Stimulated activated CD4-positive, alpha-beta T cell treated with anti-CD3 and anti-CD28 coated beads, Interleukin-1b, Interleukin-23, amount 100 ng/mL, for 1 hour (primary cell): Measurements from ENCODE around the gene TBC1D17.
A peak's percentile ranks its signal among the peaks of the same experiment; 100 is the strongest.
"Not testable (repeated sequence)": the region's sequence is repeated elsewhere in the genome, so short reads cannot be mapped to it uniquely, and the experiment has no call there.

ENCODE experiments used
- DNase-seq, 2 donors: peaks; one replicate each; pipeline ENCODE4 v3.0.0-alpha.2; 2020; ENCODE audit warnings: low read depth in 2 of 2

Gene TBC1D17

DNA sequence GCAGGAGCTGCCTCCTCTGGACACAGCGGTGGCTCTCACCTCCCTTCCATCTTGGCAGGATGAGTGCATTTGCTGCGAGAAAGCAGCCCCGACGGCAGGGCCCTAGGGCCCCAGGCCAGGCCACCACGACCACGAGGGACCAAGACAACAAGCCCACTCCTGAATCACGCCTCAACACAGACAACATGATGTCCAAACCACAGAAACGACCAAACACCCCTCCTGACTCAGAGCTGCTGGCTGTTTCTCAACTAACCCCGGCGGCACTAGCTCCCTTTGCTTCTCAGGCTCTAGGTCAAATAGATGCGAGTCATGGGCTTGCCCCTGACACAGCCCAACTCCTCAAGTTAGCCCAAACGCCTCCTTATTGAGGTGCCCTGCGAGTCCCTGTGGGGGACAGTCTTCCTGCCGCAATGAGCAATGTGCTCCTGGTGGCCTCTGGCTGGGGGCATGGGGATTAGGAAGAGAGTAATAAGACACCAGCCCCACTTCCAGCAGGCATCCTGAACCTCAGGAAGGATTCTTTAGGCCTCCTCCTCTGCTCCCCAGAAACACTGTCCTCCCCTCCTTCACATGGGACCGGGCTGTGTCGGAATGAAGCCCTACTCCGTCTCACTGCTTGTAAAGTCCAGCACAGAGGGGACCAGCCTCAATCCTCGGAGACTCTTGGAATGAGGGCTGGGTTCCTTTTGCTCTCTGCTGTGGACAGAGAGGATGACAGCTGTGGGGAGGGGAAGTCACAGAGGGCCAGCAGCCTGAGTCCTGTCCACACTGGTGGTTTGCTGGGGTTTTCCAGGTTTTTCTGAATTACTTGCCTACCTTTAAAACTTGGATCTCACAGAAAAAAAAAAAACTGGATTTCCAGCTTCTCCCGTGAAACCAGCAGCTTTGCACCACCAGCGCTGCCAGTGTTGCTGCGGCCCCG is 44.6 kb downstream of the TBC1D17 start:
- no peak for DNase-seq

- no peak for DNase-seq
Measured at GRCh38 chr19:49923055-49924003, 45.8 kb downstream of the TBC1D17 start.

DNA sequence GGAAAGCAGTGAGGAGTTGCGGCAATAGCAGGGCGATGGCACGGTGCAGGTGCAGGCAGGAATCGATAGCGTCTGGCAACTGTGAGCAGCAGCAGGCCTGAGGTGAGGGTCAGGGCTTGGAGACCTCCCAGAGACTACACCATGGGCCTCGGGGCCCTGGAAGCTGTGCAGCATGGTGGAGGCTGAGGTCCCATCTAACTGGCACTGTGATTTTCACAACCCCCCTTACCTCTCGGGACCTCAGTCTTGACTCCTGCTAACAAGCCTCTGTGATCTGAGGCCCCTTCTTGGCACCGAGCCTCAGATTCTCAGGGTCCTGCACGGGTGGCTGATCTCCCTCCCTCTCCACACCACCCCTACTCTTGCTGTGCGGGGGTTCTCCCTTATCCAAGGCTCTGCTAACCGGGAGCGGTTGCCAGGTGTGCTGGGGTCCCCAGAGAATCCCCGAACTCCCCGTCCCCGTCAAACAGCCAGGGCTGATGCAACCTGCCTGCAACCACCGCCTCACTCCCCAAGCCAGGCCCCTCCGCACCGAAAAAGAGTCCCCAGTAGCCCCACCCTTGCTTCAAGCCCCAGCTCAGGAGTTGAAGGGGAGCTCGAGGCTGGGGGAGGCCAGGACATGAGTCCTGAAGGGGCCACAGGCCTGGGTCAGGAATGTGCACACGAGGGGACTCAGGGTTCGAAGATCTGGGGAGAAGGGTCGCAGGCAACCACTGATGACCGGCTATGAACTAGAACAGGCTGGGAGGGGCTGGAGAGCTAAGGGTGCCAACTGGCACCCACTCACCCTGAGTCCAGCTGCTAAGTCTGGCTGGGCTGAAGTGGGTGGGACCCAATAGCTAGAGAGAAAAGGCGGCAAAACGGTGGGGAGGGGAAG is 46.7 kb downstream of the TBC1D17 start:
- DNase-seq = no peak

DNA sequence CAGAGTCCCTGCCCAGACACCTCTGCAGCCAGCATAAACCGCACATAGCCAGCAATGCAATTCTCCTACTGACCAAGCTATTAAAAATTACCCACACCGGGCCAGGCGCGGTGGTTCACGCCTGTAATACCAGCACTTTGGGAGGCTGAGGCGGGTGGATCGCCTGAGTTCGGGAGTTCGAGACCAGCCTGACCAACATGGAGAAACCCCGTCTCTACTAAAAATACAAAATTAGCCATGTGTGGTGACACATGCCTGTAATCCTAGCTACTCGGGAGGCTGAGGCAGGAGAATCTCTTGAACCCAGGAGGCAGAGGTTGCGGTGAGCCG is 47.3 kb downstream of the TBC1D17 start:
- not testable (repeated sequence) for DNase-seq

- DNase-seq = no peak
Measured at GRCh38 chr19:49925486-49925885, 48.0 kb downstream of the TBC1D17 start.

- DNase-seq = no peak
Measured at GRCh38 chr19:49926515-49926914, 49.0 kb downstream of the TBC1D17 start.

- no peak for DNase-seq
Measured at GRCh38 chr19:49927526-49928264, 50.2 kb downstream of the TBC1D17 start.

- peak; percentile 85 to 91 for DNase-seq
Measured at GRCh38 chr19:49929121-49929610, 51.7 kb downstream of the TBC1D17 start, which contains the start of the genes ATF5 and NUP62. Gene ATF5, plus strand, starts transcription at chr19:49929205. Its CDS starts 1,646 bp downstream, at chr19:49930851. Gene NUP62, minus strand, starts transcription at chr19:49929504. Its CDS starts 19,697 bp downstream, at chr19:49909807.

DNA sequence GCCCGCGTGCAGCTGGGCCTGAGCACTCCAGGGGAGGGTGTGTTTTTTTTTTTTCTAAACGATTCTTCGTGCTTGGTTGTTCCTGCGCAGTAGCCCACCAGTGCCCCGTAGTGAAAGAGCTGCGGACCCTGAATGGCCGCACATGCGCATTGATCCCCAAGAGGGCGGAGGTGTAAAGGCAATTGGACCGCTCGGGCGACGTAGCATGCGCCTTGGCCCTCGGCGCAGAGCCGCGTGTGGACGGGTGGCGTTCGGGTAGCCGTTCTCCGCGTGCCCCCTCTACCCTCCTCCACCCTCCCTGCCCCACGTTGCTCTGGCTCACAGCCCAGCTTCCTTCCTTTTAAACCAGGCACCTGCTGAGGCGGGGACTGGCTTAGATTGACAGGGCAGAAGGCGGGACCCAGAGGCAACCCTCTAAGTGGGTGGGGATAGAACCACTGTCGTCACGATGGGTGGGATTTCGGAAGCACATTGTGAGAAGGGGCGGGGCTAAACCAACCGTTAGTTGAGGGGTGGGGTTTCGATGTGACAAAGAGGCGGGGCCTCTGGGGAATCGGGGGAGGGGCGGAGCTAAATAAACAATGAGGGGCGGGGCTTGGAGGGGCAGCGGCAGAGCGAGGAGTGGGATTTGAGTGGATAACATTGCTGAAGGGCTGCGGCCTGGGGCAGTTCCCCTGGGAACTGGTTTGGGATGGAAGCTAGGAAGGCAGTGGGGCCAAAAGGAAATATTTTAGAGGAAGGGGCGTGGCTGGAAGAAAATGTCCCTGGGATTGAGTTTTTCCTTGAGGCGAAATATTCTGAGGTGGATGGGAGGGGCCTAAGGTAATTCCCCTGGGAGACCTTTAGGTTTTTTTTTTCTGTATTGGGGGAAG is 52.3 kb downstream of the TBC1D17 start:
- peak; percentile 86 to 88 for DNase-seq

DNA sequence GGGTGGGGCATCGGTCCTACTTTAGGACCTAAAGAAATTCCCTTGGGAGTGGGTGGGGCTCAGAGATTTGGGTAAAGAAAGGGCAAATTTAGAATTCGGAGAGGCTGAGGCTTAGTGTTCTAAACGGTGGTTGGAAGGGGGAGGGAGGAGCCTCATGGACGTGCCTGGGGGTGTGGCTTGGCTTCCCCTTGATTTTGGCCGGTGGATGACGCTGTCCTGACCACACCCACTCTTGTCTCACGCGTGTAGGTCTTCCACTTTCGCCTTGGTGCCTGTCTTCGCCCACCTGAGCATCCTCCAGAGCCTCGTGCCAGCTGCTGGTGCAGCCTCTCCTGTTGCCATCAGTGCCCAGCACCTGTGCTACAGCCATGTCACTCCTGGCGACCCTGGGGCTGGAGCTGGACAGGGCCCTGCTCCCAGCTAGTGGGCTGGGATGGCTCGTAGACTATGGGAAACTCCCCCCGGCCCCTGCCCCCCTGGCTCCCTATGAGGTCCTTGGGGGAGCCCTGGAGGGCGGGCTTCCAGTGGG is 53.0 kb downstream of the TBC1D17 start:
- DNase-seq = no peak

DNA sequence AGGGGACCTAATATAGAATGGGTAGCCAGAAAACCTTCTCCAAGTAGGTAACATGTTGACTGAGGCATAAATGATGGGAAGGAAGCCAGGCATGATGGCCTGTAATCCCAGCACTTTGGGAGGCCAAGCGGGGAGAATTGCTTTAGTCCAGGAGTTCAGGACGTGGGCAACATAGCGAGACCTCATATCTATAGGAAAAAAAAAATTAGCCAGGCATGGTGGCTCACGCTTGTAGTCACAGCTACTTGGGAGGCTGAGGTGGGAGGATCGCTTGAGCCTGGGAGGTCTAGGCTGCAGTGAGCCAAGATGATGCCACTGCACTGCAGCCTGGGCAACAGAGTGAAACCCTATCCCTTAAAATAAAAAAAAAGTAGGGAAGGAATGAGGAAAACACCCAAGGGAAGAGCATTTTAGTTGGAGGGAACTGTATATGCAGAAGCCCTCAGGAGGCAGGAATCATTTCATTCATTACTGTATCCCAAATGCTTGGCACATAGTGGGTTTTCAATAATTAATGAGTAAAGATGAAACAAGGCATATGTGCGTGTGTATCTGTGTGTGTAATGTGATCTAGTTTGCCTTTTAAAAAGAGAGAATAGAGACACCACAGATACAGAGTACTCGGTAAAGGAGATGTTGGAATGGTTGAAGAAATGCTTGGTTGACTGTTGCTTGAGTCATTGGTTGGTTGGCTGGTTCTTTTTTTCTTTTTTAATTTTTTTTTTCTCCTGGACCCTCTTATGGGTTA is 54.0 kb downstream of the TBC1D17 start:
- no peak for DNase-seq

DNA sequence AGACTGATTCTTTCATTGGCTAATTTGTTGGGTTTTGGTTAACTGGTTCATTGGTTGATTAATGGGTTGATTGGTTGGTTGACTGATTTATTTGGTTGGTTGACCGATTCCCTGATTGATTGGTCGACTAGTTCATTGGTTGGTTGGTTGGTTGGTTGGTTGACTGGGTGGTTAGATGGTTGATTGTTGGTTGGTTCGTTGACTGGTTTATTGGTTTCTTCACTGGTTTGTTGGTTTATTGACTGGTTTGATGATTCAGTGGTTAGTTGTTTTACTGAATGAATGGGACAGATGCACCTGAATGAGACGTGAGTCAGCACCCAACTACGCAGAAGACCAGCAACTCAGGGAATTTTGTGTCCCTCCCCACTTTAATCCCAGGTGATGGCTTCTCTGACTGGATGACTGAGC is 54.5 kb downstream of the TBC1D17 start:
- no peak for DNase-seq

DNA sequence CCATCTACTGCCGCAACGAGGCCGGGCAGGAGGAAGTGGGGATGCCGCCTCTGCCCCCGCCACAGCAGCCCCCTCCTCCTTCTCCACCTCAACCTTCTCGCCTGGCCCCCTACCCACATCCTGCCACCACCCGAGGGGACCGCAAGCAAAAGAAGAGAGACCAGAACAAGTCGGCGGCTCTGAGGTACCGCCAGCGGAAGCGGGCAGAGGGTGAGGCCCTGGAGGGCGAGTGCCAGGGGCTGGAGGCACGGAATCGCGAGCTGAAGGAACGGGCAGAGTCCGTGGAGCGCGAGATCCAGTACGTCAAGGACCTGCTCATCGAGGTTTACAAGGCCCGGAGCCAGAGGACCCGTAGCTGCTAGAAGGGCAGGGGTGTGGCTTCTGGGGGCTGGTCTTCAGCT is 55.2 kb downstream of the TBC1D17 start:
- no peak for DNase-seq

DNA sequence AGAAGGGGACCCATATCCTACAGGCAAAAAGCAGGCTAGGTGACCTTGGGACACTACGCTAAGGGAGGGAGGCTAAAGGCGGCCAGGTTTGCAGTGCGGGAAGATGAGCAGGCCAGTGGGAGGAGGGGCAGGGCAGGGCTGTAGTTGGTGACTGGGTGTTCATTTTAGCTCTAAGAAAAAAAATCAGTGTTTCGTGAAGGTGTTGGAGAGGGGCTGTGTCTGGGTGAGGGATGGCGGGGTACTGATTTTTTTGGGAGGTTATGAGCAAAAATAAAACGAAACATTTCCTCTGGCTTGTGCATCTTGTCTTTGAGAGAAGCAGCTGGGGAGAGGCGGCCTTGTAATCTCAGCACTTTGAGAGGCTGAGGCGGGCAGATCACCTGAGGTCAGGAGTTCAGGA is 56.1 kb downstream of the TBC1D17 start:
- no peak for DNase-seq

DNA sequence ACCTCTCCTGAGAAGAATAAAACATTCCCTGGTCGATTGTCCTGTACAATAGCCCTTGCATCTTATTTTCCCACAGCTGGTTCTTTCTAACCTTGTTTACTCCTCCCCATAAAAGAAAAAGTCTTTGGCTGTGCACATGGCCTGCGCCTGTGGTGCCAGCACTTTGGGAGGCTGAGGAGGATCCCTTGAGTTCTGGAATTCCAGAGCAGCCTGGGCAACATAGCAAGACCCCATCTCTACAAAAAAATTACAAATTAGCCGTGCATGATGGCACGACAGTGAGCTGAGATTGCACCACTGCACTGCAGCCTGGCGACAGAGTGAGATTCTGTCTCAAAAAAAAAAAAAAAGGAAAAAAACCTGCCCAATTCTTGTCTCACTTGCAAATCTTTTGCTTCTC is 59.0 kb downstream of the TBC1D17 start:
- no peak for DNase-seq

DNA sequence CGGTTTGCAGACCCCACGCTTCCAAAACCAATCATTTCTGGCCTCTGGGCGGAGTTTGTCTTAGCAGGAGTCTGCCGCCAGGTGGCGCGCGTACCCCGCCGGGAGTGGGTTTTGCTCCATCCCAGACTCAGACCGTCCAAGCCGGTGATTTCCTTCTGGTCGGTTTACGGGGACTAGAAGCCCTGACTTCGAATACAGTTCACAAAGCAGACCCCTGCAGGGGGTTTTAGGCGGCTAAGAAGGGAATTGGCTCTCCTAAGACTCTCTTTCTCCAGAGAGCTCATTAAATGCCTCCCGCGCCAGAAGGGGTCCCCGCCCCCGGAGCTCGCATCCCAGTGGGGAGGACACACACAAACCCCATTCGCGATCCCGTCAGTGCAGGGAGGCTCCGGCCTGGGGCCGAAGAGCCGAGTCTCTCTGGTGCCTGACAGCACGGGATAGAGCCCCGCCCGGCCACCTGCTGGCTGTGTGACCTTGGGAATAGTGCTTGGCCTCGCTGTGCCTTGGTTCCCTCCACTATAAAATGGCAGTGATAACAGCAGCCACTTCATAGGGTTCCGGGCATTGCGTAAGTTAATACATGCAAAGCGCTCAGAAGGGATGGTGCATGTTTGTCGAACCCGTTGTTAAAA is 60.4 kb downstream of the TBC1D17 start:
- DNase-seq = peak; percentile 51 to 70
